ENCODE data around the gene OR51B2. TPM values are rescaled to one million over a fixed set of nuclear protein-coding genes. Genes with fewer than 3 reads are reported as not detected.
"Not testable (repeated sequence)": the region's sequence is repeated elsewhere in the genome, so short reads cannot be mapped to it uniquely, and the experiment has no call there.

OR51B2 gene
- total and polyA plus RNA-seq, 4 donors = 0.17 to 0.37 TPM; not detected in 2

- TF ChIP-seq GABPA (IDR thresholded peaks at IDR 0.05 in 1 of 2, conservative IDR thresholded peaks at IDR 0.05 in 1 of 2) (no peak), YY1 (IDR thresholded peaks at IDR 0.05) (no peak), RAD21 (IDR thresholded peaks at IDR 0.05) (no peak), ZBTB33 (IDR thresholded peaks at IDR 0.05) (no peak), CTCF (IDR thresholded peaks at IDR 0.05; ENCODE audit: low read depth, low read length, missing input control) (no peak), FOXA2 (IDR thresholded peaks at IDR 0.05) (no peak), JUND (IDR thresholded peaks at IDR 0.05) (no peak), NR2F2 (IDR thresholded peaks at IDR 0.05) (no peak), MAX (IDR thresholded peaks at IDR 0.05) (no peak), EGR1 (IDR thresholded peaks at IDR 0.05; ENCODE audit: low read depth in 2 of 2) (no peak), ATF3 (IDR thresholded peaks at IDR 0.05) (no peak), SP1 (IDR thresholded peaks at IDR 0.05) (no peak), TAF1 (conservative IDR thresholded peaks at IDR 0.05) (no peak), REST (IDR thresholded peaks at IDR 0.05) (no peak), HNF4G (IDR thresholded peaks at IDR 0.05) (no peak), HNF4A (conservative IDR thresholded peaks at IDR 0.05) (no peak), RXRA (IDR thresholded peaks at IDR 0.05) (no peak)
- 88% methylated on average over 1 of the region's 1 CpG for WGBS
- no peak overlapping the region for H3K27ac ChIP-seq (ENCODE audit: low read depth in 1 of 2, low read length in 2 of 2)
- no peak for DNase-seq (ENCODE audit: low spot score)
- H3K9me3 ChIP-seq (ENCODE audit: control insufficient read depth in 4 of 4, low read length in 3 of 4) = no peaks in the 10 kb centered on the region
- no peaks in the 10 kb centered on the region for H3K4me1 ChIP-seq (ENCODE audit: control insufficient read depth in 4 of 4, insufficient read depth in 4 of 4, low read length in 3 of 4)
- no peaks in the 10 kb centered on the region for H3K27me3 ChIP-seq (ENCODE audit: control insufficient read depth in 4 of 4, insufficient read depth in 4 of 4, low read length in 3 of 4)
- H3K9ac ChIP-seq (ENCODE audit: low read depth in 1 of 2, low read length in 2 of 2) = no peak overlapping the region
- H3K4me3 ChIP-seq (ENCODE audit: low read depth in 1 of 3, low read length in 3 of 3) = no peak overlapping the region
- H3K36me3 ChIP-seq (ENCODE audit: control insufficient read depth in 4 of 4, insufficient read depth in 3 of 4, low read depth in 1 of 4, low read length in 3 of 4) = no peaks in the 10 kb centered on the region
Observed at GRCh38 chr11:5339771-5340322, 15.8 kb upstream of the OR51B2 start.

- H3K36me3 ChIP-seq (ENCODE audit: control insufficient read depth in 4 of 4, insufficient read depth in 3 of 4, low read depth in 1 of 4, low read length in 3 of 4); H3K9ac ChIP-seq (ENCODE audit: low read depth in 1 of 2, low read length in 2 of 2); DNase-seq (ENCODE audit: low spot score); H3K4me1 ChIP-seq (ENCODE audit: control insufficient read depth in 4 of 4, insufficient read depth in 4 of 4, low read length in 3 of 4); H3K27me3 ChIP-seq (ENCODE audit: control insufficient read depth in 4 of 4, insufficient read depth in 4 of 4, low read length in 3 of 4); H3K4me3 ChIP-seq (ENCODE audit: low read depth in 1 of 3, low read length in 3 of 3); H3K9me3 ChIP-seq (ENCODE audit: control insufficient read depth in 4 of 4, low read length in 3 of 4); H3K27ac ChIP-seq (ENCODE audit: low read depth in 1 of 2, low read length in 2 of 2): not testable (repeated sequence)
- 67% methylated on average over 1 of the region's 1 CpG for WGBS
Observed at GRCh38 chr11:5337253-5337652, 13.2 kb upstream of the OR51B2 start.
